HEK293 (cell line): ENCODE measurements around the gene ECI1.

Source experiments
- HOXA7 ChIP-seq: sonication (generic); formaldehyde crosslinking; IDR thresholded peaks from 2 replicates; pipeline ENCODE4 v1.8.1; 2022; ENCODE audit warnings: missing genetic modification reagents, borderline replicate concordance
- ZNF175 ChIP-seq: fragments of 450-650 bp; formaldehyde crosslinking; IDR thresholded peaks from 2 replicates; pipeline ENCODE4 v1.5.1; 2016; ENCODE audit warnings: missing biosample characterization, missing genetic modification characterization
- ZNF660 ChIP-seq: fragments of 450-650 bp; IDR thresholded peaks from 2 replicates; pipeline ENCODE4 v1.5.1; 2018; ENCODE audit warnings: missing biosample characterization, mild to moderate bottlenecking, missing genetic modification characterization

DNA sequence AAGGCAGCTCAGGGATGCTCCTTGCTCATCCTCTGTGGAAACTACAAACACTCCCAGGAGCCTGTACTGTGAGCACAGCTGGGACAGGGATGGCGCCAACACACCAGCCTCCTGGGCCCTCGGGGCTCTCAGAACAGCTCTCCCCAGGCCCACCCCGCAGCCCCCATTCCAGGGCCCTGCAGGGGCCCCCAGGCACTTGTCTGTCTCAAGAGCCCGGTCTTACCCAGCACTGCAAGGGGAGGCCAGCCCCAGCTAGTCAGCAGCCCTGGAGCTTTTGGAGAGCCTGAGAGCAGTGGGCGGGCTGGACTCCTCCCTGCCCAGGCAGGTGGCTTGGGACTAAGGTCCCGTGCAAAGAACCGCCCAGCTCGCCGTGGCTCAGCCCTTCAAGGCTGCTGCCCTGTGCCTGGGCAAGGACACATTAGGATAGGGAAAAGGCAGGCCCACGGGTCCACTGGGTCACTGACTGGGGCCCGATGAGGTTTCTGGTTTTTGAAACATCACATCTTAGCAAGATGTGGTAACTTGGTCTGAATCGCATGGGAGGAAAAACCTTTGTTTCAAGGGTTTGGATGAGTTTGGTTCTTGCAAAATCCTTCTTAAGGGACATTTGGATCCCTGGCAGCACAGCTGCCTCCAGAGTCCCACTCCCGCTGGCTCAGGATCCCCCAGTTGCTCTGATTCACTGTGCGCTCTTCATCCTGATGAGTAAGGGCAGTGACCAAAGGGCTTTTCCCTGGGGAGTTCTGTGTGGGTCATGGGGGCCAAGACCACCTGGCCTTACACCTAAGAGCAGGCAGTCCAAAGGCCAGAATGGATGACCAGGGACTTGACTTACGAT, 12.3 kb downstream of the ECI1 start:
- TF ChIP-seq ZNF175 (no peak), ZNF660 (tag by site-specific recombination) (no peak), HOXA7 (CRISPR knock-in tag) (no peak)
